ENCODE data around the gene CYP3A7.

- TF ChIP-seq EZH2 (IDR thresholded peaks at IDR 0.05; ENCODE audit: low read length, unreplicated experiment): no peak
- TF ChIP-seq, protein P1, sequence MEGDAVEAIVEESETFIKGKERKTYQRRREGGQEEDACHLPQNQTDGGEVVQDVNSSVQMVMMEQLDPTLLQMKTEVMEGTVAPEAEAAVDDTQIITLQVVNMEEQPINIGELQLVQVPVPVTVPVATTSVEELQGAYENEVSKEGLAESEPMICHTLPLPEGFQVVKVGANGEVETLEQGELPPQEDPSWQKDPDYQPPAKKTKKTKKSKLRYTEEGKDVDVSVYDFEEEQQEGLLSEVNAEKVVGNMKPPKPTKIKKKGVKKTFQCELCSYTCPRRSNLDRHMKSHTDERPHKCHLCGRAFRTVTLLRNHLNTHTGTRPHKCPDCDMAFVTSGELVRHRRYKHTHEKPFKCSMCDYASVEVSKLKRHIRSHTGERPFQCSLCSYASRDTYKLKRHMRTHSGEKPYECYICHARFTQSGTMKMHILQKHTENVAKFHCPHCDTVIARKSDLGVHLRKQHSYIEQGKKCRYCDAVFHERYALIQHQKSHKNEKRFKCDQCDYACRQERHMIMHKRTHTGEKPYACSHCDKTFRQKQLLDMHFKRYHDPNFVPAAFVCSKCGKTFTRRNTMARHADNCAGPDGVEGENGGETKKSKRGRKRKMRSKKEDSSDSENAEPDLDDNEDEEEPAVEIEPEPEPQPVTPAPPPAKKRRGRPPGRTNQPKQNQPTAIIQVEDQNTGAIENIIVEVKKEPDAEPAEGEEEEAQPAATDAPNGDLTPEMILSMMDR (conservative IDR thresholded peaks at IDR 0.05; ENCODE audit: low read depth, low read length): peak; percentile 38; the same call in 1 of the 2 replicates
- no peak for TF ChIP-seq EZH2phosphoT487 (IDR thresholded peaks at IDR 0.05; ENCODE audit: borderline replicate concordance, low read length)
Measured at GRCh38 chr7:99733448-99733847, 1.5 kb downstream of the CYP3A7 start.

All from PC-3 (cell line).